ENCODE measurements around the gene PAX5.

The PAX5 gene

DNA sequence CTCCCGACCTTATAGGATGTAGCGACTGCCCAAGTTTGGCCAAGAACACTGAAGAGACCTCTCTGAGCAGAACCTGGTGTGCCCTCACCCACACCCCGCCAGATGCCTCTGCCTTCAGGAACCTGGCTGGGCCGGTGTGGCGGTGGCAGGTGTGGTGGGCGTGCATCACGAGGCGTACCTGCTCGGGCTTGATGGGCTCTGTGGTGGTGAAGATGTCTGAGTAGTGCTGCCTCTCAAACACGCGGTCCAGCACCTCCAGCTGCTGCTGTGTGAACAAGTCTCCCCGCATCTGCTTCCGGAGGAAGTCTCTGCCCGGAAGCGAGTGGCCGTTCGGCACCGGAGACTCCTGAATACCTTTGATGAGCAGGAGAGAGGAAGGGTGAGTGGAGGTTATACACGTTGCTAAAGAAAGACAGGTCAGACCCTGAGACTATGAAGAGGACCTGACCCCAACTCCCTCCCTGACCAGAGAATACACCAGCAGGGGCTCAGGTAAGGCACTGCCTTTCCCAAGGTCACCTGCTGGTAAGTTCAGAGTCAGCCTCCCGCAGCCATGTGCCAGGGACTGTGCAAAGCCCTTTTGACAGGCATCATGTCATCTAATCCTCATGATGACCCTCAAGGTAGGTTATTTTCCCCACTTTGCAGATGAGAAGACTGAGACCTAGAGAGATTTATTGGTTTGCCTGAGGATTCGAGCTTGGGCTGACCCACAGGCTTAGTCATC lies 67.5 kb downstream of the PAX5 start (continued):
- no peak for TF ChIP-seq ZNF777 (tag by site-specific recombination; IDR thresholded peaks at IDR 0.05; ENCODE audit: borderline replicate concordance)

GRCh38 chr9:36964791-36965190 lies 69.3 kb downstream of the PAX5 start:
- Histone ChIP-seq H3K27ac (ENCODE audit: extremely low read depth, low read depth, low read length) (no peak overlapping the region), H3K36me3 (ENCODE audit: control insufficient read depth in 2 of 2, insufficient read depth in 1 of 2, low read length in 2 of 2) (no peaks in the 10 kb centered on the region), H3K4me3 (ENCODE audit: low read depth, low read length) (no peak overlapping the region), H3K9me3 (ENCODE audit: control insufficient read depth, insufficient read depth, low read depth, low read length) (no peaks in the 10 kb centered on the region), H3K4me1 (ENCODE audit: control insufficient read depth, insufficient read depth, low read length) (no peaks in the 10 kb centered on the region)
- ChIA-PET CTCF (interaction anchor here (0.6 kb wide), 1 partner anchor 54 kb away, joined by 3 read pairs; no protein-coding TSS in a partner anchor), POLR2A (no interaction called here)
- no peak for TF ChIP-seq PRDM6 (tag by site-specific recombination; IDR thresholded peaks at IDR 0.05)
- TF ChIP-seq ZNF623 (tag by site-specific recombination; IDR thresholded peaks at IDR 0.05): peak; percentile 74

GRCh38 chr9:36963346-36963745 lies 70.7 kb downstream of the PAX5 start:
- Histone ChIP-seq H3K36me3 (ENCODE audit: control insufficient read depth in 2 of 2, insufficient read depth in 1 of 2, low read length in 2 of 2) (no peaks in the 10 kb centered on the region), H3K9me3 (ENCODE audit: control insufficient read depth, insufficient read depth, low read depth, low read length) (no peaks in the 10 kb centered on the region), H3K4me3 (ENCODE audit: low read depth, low read length) (no peak overlapping the region), H3K27ac (ENCODE audit: extremely low read depth, low read depth, low read length) (no peak overlapping the region), H3K4me1 (ENCODE audit: control insufficient read depth, insufficient read depth, low read length) (no peaks in the 10 kb centered on the region)
- ChIA-PET POLR2A (no interaction called here), CTCF (no interaction called here)
- TF ChIP-seq ZNF404 (tag by site-specific recombination; IDR thresholded peaks at IDR 0.05): no peak
- no peak for TF ChIP-seq HOXA7 (CRISPR knock-in tag; IDR thresholded peaks at IDR 0.05; ENCODE audit: borderline replicate concordance)
- TF ChIP-seq, protein P1, sequence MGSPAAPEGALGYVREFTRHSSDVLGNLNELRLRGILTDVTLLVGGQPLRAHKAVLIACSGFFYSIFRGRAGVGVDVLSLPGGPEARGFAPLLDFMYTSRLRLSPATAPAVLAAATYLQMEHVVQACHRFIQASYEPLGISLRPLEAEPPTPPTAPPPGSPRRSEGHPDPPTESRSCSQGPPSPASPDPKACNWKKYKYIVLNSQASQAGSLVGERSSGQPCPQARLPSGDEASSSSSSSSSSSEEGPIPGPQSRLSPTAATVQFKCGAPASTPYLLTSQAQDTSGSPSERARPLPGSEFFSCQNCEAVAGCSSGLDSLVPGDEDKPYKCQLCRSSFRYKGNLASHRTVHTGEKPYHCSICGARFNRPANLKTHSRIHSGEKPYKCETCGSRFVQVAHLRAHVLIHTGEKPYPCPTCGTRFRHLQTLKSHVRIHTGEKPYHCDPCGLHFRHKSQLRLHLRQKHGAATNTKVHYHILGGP (tag by site-specific recombination; IDR thresholded peaks at IDR 0.05): no peak

- CTCF ChIA-PET: interaction anchor here (1.8 kb wide), 1 partner anchor 90 kb away, joined by 5 read pairs; no protein-coding TSS in a partner anchor
- H3K36me3 ChIP-seq (ENCODE audit: control insufficient read depth in 2 of 2, insufficient read depth in 1 of 2, low read length in 2 of 2): no peaks in the 10 kb centered on the region
- TF ChIP-seq ZNF747 (tag by site-specific recombination; IDR thresholded peaks at IDR 0.05) (no peak), ZNF16 (tag by site-specific recombination; IDR thresholded peaks at IDR 0.05; ENCODE audit: low read depth) (no peak), IKZF3 (tag by site-specific recombination; IDR thresholded peaks at IDR 0.05) (no peak), ZNF221 (tag by site-specific recombination; IDR thresholded peaks at IDR 0.05; ENCODE audit: borderline replicate concordance) (no peak), ZNF112 (tag by site-specific recombination; IDR thresholded peaks at IDR 0.05) (no peak), ZEB2 (tag by site-specific recombination; IDR thresholded peaks at IDR 0.05) (no peak), MYNN (tag by site-specific recombination; IDR thresholded peaks at IDR 0.05; ENCODE audit: borderline replicate concordance) (no peak), SP7 (tag by site-specific recombination; IDR thresholded peaks at IDR 0.05) (no peak), KLF10 (tag by site-specific recombination; IDR thresholded peaks at IDR 0.05) (no peak), ZFP69B (tag by site-specific recombination; IDR thresholded peaks at IDR 0.05) (no peak), HOXA7 (CRISPR knock-in tag; IDR thresholded peaks at IDR 0.05; ENCODE audit: borderline replicate concordance) (no peak), ZNF654 (tag by site-specific recombination; IDR thresholded peaks at IDR 0.05; ENCODE audit: low read depth) (no peak)
- TF ChIP-seq, protein P2, sequence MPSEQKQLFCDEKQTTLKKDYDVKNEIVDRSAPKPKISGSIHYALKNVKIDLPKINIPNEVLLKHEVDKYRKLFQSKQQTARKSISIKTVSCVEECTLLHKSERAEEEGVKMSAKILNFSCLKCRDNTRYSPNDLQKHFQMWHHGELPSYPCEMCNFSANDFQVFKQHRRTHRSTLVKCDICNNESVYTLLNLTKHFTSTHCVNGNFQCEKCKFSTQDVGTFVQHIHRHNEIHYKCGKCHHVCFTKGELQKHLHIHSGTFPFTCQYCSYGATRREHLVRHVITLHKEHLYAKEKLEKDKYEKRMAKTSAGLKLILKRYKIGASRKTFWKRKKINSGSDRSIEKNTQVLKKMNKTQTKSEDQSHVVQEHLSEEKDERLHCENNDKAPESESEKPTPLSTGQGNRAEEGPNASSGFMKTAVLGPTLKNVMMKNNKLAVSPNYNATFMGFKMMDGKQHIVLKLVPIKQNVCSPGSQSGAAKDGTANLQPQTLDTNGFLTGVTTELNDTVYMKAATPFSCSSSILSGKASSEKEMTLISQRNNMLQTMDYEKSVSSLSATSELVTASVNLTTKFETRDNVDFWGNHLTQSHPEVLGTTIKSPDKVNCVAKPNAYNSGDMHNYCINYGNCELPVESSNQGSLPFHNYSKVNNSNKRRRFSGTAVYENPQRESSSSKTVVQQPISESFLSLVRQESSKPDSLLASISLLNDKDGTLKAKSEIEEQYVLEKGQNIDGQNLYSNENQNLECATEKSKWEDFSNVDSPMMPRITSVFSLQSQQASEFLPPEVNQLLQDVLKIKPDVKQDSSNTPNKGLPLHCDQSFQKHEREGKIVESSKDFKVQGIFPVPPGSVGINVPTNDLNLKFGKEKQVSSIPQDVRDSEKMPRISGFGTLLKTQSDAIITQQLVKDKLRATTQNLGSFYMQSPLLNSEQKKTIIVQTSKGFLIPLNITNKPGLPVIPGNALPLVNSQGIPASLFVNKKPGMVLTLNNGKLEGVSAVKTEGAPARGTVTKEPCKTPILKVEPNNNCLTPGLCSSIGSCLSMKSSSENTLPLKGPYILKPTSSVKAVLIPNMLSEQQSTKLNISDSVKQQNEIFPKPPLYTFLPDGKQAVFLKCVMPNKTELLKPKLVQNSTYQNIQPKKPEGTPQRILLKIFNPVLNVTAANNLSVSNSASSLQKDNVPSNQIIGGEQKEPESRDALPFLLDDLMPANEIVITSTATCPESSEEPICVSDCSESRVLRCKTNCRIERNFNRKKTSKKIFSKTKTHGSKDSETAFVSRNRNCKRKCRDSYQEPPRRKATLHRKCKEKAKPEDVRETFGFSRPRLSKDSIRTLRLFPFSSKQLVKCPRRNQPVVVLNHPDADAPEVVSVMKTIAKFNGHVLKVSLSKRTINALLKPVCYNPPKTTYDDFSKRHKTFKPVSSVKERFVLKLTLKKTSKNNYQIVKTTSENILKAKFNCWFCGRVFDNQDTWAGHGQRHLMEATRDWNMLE (tag by site-specific recombination; conservative IDR thresholded peaks at IDR 0.05; ENCODE audit: low read depth): no peak
- TF ChIP-seq, protein P3, sequence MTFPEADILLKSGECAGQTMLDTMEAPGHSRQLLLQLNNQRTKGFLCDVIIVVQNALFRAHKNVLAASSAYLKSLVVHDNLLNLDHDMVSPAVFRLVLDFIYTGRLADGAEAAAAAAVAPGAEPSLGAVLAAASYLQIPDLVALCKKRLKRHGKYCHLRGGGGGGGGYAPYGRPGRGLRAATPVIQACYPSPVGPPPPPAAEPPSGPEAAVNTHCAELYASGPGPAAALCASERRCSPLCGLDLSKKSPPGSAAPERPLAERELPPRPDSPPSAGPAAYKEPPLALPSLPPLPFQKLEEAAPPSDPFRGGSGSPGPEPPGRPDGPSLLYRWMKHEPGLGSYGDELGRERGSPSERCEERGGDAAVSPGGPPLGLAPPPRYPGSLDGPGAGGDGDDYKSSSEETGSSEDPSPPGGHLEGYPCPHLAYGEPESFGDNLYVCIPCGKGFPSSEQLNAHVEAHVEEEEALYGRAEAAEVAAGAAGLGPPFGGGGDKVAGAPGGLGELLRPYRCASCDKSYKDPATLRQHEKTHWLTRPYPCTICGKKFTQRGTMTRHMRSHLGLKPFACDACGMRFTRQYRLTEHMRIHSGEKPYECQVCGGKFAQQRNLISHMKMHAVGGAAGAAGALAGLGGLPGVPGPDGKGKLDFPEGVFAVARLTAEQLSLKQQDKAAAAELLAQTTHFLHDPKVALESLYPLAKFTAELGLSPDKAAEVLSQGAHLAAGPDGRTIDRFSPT (tag by site-specific recombination; IDR thresholded peaks at IDR 0.05): no peak
Observed at GRCh38 chr9:36962691-36963090, 71.4 kb downstream of the PAX5 start.

More at GRCh38 chr9:36962691-36963090, 71.4 kb downstream of the PAX5 start:
- POLR2A ChIA-PET: no interaction called here
- Histone ChIP-seq H3K4me1 (ENCODE audit: control insufficient read depth, insufficient read depth, low read length) (no peaks in the 10 kb centered on the region), H3K4me3 (ENCODE audit: low read depth, low read length) (no peak overlapping the region), H3K9me3 (ENCODE audit: control insufficient read depth, insufficient read depth, low read depth, low read length) (no peaks in the 10 kb centered on the region), H3K27ac (ENCODE audit: extremely low read depth, low read depth, low read length) (no peak overlapping the region)

All from HEK293 (cell line).